ENCODE results near the gene FBXO31. TPM values are rescaled to one million over a fixed set of nuclear protein-coding genes. Genes with fewer than 3 reads are reported as not detected.

FBXO31 gene
- total and polyA plus RNA-seq, 2 of the 13 experiments (the other 11 are each of a cell fraction or from before 2014, with no cell fraction given), result 92.4 to 101 TPM

GRCh38 chr16:87333101-87333500, 50.5 kb downstream of the FBXO31 start:
- 89% methylated on average over 11 of the region's 15 CpGs for whole genome bisulfite sequencing (ENCODE audit: low lambda C conversion rate)
- Histone ChIP-seq H2AFZ (ENCODE audit: low read length) (no peak overlapping the region), H3K4me1 (ENCODE audit: insufficient read depth, low read length) (no peaks in the 10 kb centered on the region), H3K4me3 (replicated peaks in 1 of 3; ENCODE audit: insufficient read depth in 1 of 3, low read depth in 2 of 3, low read length in 3 of 3) (no peak overlapping the region), H3K4me2 (ENCODE audit: low read depth, low read length) (no peak overlapping the region), H3K79me2 (ENCODE audit: insufficient read depth, low read length) (peaks cover 16% of the 10 kb centered on the region), H3K27ac (ENCODE audit: extremely low read length, insufficient read depth, low read length) (no peak overlapping the region), H3K9ac (ENCODE audit: insufficient read depth, low read depth, low read length) (no peak overlapping the region), H4K20me1 (ENCODE audit: insufficient read depth, low read length) (peaks cover 85% of the 10 kb centered on the region; the same call in 1 of the 2 replicates), H3K27me3 (ENCODE audit: control insufficient read depth in 1 of 2, insufficient read depth in 2 of 2, low read length in 2 of 2) (no peaks in the 10 kb centered on the region), H3K9me3 (ENCODE audit: low read length) (no peaks in the 10 kb centered on the region), H3K36me3 (replicated peaks in 1 of 2; ENCODE audit: control insufficient read depth in 1 of 2, insufficient read depth in 2 of 2, low read length in 2 of 2) (peaks cover 74 to 99% of the 10 kb centered on the region in 2 experiments)
- POLR2A ChIA-PET, result interaction anchor here (1.1 to 3.4 kb wide), 3 partner anchors 14 to 50 kb away, joined by 3 to 20 read pairs (median 7); partner anchors contain the start of genes C16orf95 and FBXO31
- BruUV-seq (replicated peaks), result no TSS peak
- TF ChIP-seq, protein P1, sequence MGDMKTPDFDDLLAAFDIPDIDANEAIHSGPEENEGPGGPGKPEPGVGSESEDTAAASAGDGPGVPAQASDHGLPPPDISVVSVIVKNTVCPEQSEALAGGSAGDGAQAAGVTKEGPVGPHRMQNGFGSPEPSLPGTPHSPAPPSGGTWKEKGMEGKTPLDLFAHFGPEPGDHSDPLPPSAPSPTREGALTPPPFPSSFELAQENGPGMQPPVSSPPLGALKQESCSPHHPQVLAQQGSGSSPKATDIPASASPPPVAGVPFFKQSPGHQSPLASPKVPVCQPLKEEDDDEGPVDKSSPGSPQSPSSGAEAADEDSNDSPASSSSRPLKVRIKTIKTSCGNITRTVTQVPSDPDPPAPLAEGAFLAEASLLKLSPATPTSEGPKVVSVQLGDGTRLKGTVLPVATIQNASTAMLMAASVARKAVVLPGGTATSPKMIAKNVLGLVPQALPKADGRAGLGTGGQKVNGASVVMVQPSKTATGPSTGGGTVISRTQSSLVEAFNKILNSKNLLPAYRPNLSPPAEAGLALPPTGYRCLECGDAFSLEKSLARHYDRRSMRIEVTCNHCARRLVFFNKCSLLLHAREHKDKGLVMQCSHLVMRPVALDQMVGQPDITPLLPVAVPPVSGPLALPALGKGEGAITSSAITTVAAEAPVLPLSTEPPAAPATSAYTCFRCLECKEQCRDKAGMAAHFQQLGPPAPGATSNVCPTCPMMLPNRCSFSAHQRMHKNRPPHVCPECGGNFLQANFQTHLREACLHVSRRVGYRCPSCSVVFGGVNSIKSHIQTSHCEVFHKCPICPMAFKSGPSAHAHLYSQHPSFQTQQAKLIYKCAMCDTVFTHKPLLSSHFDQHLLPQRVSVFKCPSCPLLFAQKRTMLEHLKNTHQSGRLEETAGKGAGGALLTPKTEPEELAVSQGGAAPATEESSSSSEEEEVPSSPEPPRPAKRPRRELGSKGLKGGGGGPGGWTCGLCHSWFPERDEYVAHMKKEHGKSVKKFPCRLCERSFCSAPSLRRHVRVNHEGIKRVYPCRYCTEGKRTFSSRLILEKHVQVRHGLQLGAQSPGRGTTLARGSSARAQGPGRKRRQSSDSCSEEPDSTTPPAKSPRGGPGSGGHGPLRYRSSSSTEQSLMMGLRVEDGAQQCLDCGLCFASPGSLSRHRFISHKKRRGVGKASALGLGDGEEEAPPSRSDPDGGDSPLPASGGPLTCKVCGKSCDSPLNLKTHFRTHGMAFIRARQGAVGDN (CRISPR knock-in tag; IDR thresholded peaks at IDR 0.05), result 0 out of 2 replicates have a peak, but pooled peaks have one; percentile 4
- peak; percentile 90 for TF ChIP-seq RBM22 (optimal IDR thresholded peaks at IDR 0.05; ENCODE audit: low read length)
- TF ChIP-seq POLR2G (IDR thresholded peaks at IDR 0.05; ENCODE audit: low read depth, low read length), result 0 out of 2 replicates have a peak, but pooled peaks have one; percentile 15
- no peak for TF ChIP-seq ZNF280D (CRISPR knock-in tag; IDR thresholded peaks at IDR 0.05)
- peak; percentile 41 for TF ChIP-seq AGO2 (optimal IDR thresholded peaks at IDR 0.05; ENCODE audit: low read depth, low read length)
- intact Hi-C loops (cut with micrococcal nuclease; ENCODE audit: unreplicated experiment), result no loop called here
- no peak for DNase-seq (ENCODE audit: low spot score)
- FAIRE-seq, result no peak
- no peak for ATAC-seq
- CTCF ChIA-PET (ENCODE audit: low intra/inter-chr PET ratio, low total read pairs), result no interaction called here
- in situ Hi-C loops (cut with HindIII; ENCODE audit: extremely low pct_ligation_motif_present, low pct_unique_long_range_greater_than_20kb), result no loop called here

Data from HepG2 (cell line).